Endothelial cell of coronary artery (primary cell): Measurements from ENCODE around the gene COL25A1. TPM values are rescaled to one million over a fixed set of nuclear protein-coding genes. Genes with fewer than 3 reads are reported as not detected.

Experiments used
- total RNA-seq: library from RNA; depleted of rRNA; stranded (reverse); fragments of >200 nt; gene quantifications from 2 replicates; pipeline ENCODE4 v1.2.3, GENCODE V29; 2014

COL25A1 gene
- total RNA-seq, result 2.0 and 4.6 TPM in 2 replicates

GRCh38 chr4:109302361-109303139 lies at the start of gene COL25A1:
Gene COL25A1 (minus strand): TSS chr4:109302658.

GRCh38 chr4:108762559-108763225 lies 539.8 kb downstream of the COL25A1 start, which contains the start of gene ETNPPL:
Gene ETNPPL (minus strand): TSS chr4:108763053. CDS start chr4:108762898, 155 bp downstream.

Other genes with a start within 250 kb of the COL25A1 start
- gene SEC24B, start 131.2 kb upstream of the COL25A1 start, total RNA-seq, result 9.4 and 13.9 TPM in 2 replicates